Upper lobe of left lung (tissue), 6 donors: Measurements from ENCODE around the gene PGLYRP1. TPM values are rescaled to one million over a fixed set of nuclear protein-coding genes. Genes with fewer than 3 reads are reported as not detected.

Source experiments
- ATAC-seq, 2 donors: fragments of 200-7000 bp; cut with Tn5 transposase; one replicate each; pipeline ENCODE4 v1.9.1; 2022; ENCODE audit warnings: mild to moderate bottlenecking in 2 of 2, moderate library complexity in 2 of 2; ENCODE audit not compliant: low FRiP score in 2 of 2
- DNase-seq, 2 donors: peaks; one replicate each; pipeline ENCODE4 v3.0.0-alpha.2; 2019 to 2020
- H3K27ac ChIP-seq, 4 donors: fragments of 200-600 bp; sonication (generic); one replicate each; pipeline ENCODE4 v1.5.1; 2016 to 2019
- H3K27me3 ChIP-seq, 4 donors: fragments of 200-600 bp; sonication (generic); one replicate each; pipeline ENCODE4 v1.5.1; 2017 to 2019
- H3K36me3 ChIP-seq, 4 donors: fragments of 200-600 bp; sonication (generic); one replicate each; pipeline ENCODE4 v1.5.1; 2016 to 2019
- H3K4me1 ChIP-seq, 4 donors: fragments of 200-600 bp; sonication (generic); one replicate each; pipeline ENCODE4 v1.5.1; 2018 to 2019
- H3K4me3 ChIP-seq, 4 donors: fragments of 200-600 bp; sonication (generic); one replicate each; pipeline ENCODE4 v1.5.1; 2017 to 2019; ENCODE audit warnings: mild to moderate bottlenecking in 2 of 4, moderate library complexity in 1 of 4
- H3K9me3 ChIP-seq, 4 donors: fragments of 200-600 bp; sonication (generic); one replicate each; pipeline ENCODE4 v1.5.1; 2018 to 2019
- POLR2A ChIP-seq, 4 donors: fragments of 450-650 bp; IDR thresholded peaks; one replicate each; pipeline ENCODE4 v1.5.1; 2016 to 2017; ENCODE audit warnings: antibody characterized with exemption in 4 of 4, mild to moderate bottlenecking in 2 of 4
- POLR2AphosphoS5 ChIP-seq, 2 donors: sonication (generic); formaldehyde crosslinking; IDR thresholded peaks; one replicate each; pipeline ENCODE4 v1.5.1; 2017; ENCODE audit warnings: antibody characterized with exemption in 2 of 2
- WGBS, 2 donors: methylation state at CpG; one replicate each; pipeline ENCODE4 v1.1.5; 2017 to 2018; 5-methylcytosine and 5-hydroxymethylcytosine counted together
- small RNA-seq, 4 donors: library from RNA; depleted of rRNA; stranded (forward); fragments of <200 nt; gene quantifications; one replicate each; pipeline ENCODE3, GENCODE V24; 2016
- total RNA-seq, 6 donors: library from RNA; depleted of rRNA in 4 of 6; stranded (reverse); fragments of >200 nt in 4 of 6; gene quantifications; one replicate each; pipeline versions ENCODE4 v1.1.0 to v1.2.1, GENCODE V29; 2016 to 2021
- TF ChIP-seq, protein P1 (sequence below), 6 experiments: fragments of 450-650 bp in 4 of 6; fragments of 200-600 bp in 2 of 6; sonication (generic) in 2 of 6; IDR thresholded peaks; one replicate each; pipeline ENCODE4 v1.5.1; 2016 to 2019; ENCODE audit warnings: antibody characterized with exemption in 6 of 6
- donor health status: DM: no; HTN: no; CAD: no; lungs with moderate emphysema.
- donor health status: DM: no; HTN: yes; CAD: no; lungs with severe emphysema.

The PGLYRP1 gene
- total RNA-seq, 6 donors from 2014 or later = 2.1 to 4.3 (median 3.3) TPM; not detected in 2

DNA sequence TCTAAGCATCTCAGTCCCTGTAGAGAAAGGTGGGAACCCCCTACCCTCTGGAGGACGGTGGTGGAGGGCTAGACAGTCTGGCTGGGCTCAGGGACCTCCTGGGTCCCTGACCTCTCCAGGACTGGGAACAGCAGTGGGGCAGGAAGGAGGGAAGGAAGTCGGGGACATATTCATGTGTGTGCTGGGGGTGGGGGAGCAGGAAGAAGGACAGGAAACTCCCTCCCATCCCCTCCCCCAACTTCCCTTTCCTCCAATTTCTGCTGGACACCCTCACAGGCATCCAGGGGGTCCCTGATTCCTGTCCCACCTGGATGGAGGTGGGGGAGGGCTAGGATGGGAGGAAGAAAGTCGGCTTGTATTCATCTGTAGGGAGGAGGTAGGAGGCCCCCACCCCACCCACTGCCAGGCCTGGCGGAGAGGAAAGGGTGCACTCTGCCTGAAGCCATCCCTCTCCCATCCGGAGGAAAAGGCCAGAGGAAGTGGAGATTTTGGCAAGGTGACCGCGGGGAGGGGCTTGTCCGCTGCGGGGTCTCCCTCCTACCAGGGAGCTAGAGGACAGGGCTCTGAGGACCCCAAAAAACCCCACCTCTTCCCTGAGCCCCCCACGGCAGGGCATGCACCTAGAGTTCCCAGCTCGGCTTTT, 51.5 kb downstream of the PGLYRP1 start:
- peaks cover 4 to 22% (median 15%) of the 10 kb centered on the region in 4 donors for H3K4me1 ChIP-seq
- peaks cover 0 to 7% (median 0%) of the 10 kb centered on the region in 4 donors for H3K36me3 ChIP-seq
- WGBS, 2 donors = 7 to 13% methylated on average over 10 to 11 of the region's 11 CpGs
- H3K9me3 ChIP-seq = no peaks in the 10 kb centered on the region
- peak in 1 of 2 donors; percentile 15 for TF ChIP-seq POLR2AphosphoS5 (IDR thresholded peaks at IDR 0.05)
- TF ChIP-seq, protein P1, sequence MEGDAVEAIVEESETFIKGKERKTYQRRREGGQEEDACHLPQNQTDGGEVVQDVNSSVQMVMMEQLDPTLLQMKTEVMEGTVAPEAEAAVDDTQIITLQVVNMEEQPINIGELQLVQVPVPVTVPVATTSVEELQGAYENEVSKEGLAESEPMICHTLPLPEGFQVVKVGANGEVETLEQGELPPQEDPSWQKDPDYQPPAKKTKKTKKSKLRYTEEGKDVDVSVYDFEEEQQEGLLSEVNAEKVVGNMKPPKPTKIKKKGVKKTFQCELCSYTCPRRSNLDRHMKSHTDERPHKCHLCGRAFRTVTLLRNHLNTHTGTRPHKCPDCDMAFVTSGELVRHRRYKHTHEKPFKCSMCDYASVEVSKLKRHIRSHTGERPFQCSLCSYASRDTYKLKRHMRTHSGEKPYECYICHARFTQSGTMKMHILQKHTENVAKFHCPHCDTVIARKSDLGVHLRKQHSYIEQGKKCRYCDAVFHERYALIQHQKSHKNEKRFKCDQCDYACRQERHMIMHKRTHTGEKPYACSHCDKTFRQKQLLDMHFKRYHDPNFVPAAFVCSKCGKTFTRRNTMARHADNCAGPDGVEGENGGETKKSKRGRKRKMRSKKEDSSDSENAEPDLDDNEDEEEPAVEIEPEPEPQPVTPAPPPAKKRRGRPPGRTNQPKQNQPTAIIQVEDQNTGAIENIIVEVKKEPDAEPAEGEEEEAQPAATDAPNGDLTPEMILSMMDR (IDR thresholded peaks at IDR 0.05) = no peak
- DNase-seq (no peak), ATAC-seq (peak in 1 of 2 donors; percentile 56)
- peaks cover 2 to 26% (median 19%) of the 10 kb centered on the region in 4 donors for H3K27me3 ChIP-seq
- H3K27ac ChIP-seq = peak overlapping the region; percentile 79 to 90 (median 84)
- H3K4me3 ChIP-seq = peak overlapping the region in 3 of 4 donors; percentile 50 to 62 (median 52)

GRCh38 chr19:45969676-45970075, 53.2 kb downstream of the PGLYRP1 start:
- TF ChIP-seq POLR2AphosphoS5 (IDR thresholded peaks at IDR 0.05) = no peak
- no peak for TF ChIP-seq POLR2A (IDR thresholded peaks at IDR 0.05)
- 53 to 56% methylated on average over 5 of the region's 5 CpGs for WGBS, 2 donors
- peak overlapping the region in 3 of 4 donors; percentile 15 to 90 (median 85) for H3K27ac ChIP-seq
- H3K4me1 ChIP-seq = peaks cover 4 to 22% (median 15%) of the 10 kb centered on the region in 4 donors
- H3K36me3 ChIP-seq = peaks cover 0 to 7% (median 0%) of the 10 kb centered on the region in 4 donors
- no peak for DNase-seq
- no peaks in the 10 kb centered on the region for H3K9me3 ChIP-seq
- no peak overlapping the region for H3K4me3 ChIP-seq
- no peak for ATAC-seq
- H3K27me3 ChIP-seq = peaks cover 2 to 26% (median 19%) of the 10 kb centered on the region in 4 donors

Small RNAs within 50 kb of the gene (small RNA-seq; reads per million reads assigned to genes)
- 72.8 to 195 (median 146) reads per million in 4 donors for gene MIR769

Other genes with a start within 250 kb of the PGLYRP1 start
- 100 to 1,000 TPM in 1 of 6 donors, 10 to 100 TPM in 5; 24.2 to 192 (median 43.8) TPM for gene DMPK, start 240.6 kb downstream of the PGLYRP1 start, total RNA-seq
- 100 to 1,000 TPM in 1 of 6 donors, 10 to 100 TPM in 5; 29.4 to 109 (median 57.4) TPM for gene DMWD, start 230.2 kb downstream of the PGLYRP1 start, total RNA-seq
- gene RSPH6A, start 207.7 kb downstream of the PGLYRP1 start, total RNA-seq = 1 to 10 TPM in 1 of 6 donors, under 1 TPM in 3, not detected in 2; 0.15 to 5.2 (median 0.32) TPM
- gene SYMPK, start 159.9 kb downstream of the PGLYRP1 start, total RNA-seq = 100 to 1,000 TPM in 2 of 6 donors, 10 to 100 TPM in 4; 35.0 to 345 (median 76.0) TPM
- gene FOXA3, start 158.7 kb downstream of the PGLYRP1 start, total RNA-seq = 1 to 10 TPM in 1 of 6 donors, under 1 TPM in 2, not detected in 3; 0.46 to 1.2 (median 0.46) TPM
- 10 to 100 TPM; 23.2 to 36.5 (median 30.5) TPM for gene IRF2BP1, start 136.9 kb downstream of the PGLYRP1 start, total RNA-seq
- 10 to 100 TPM in 2 of 6 donors, 1 to 10 TPM in 4; 2.3 to 13.6 (median 9.2) TPM for gene MYPOP, start 120.4 kb downstream of the PGLYRP1 start, total RNA-seq
- gene NANOS2, start 108.3 kb downstream of the PGLYRP1 start, total RNA-seq = not detected
- 10 to 100 TPM in 4 of 6 donors, 1 to 10 TPM in 2; 4.7 to 19.0 (median 13.9) TPM for gene NOVA2, start 49.2 kb downstream of the PGLYRP1 start, total RNA-seq
- gene CCDC61, start 27.6 kb downstream of the PGLYRP1 start, total RNA-seq = 10 to 100 TPM in 5 of 6 donors, 1 to 10 TPM in 1; 5.9 to 28.3 (median 20.3) TPM
- gene IGFL4, start 17.9 kb upstream of the PGLYRP1 start, total RNA-seq = not detected
- not detected for gene IGFL3, start 101.6 kb upstream of the PGLYRP1 start, total RNA-seq
- under 1 TPM in 1 of 6 donors, not detected in 5; 0.51 TPM for gene IGFL2, start 125.2 kb upstream of the PGLYRP1 start, total RNA-seq
- not detected for gene IGFL1, start 206.7 kb upstream of the PGLYRP1 start, total RNA-seq